Left renal cortex interstitium (tissue), 4 donors: ENCODE results near the gene TRRAP. TPM values are rescaled to one million over a fixed set of nuclear protein-coding genes. Genes with fewer than 3 reads are reported as not detected.

Experiments
- DNase-seq, 4 donors: peaks; one replicate each; pipeline ENCODE4 v3.0.0-alpha.2; 2013; ENCODE audit warnings: low read depth in 4 of 4, low spot score in 2 of 4, missing footprints in 1 of 4
- polyA plus RNA-seq, 4 donors: library from polyadenylated mRNA; unstranded; fragments of 120-200 nt; gene quantifications; one replicate each; pipeline ENCODE4 v1.2.1, GENCODE V29; 2013; ENCODE audit not compliant: insufficient read length in 4 of 4

Gene TRRAP
- polyA plus RNA-seq, 4 donors = 31.5 to 51.7 (median 39.0) TPM

GRCh38 chr7:98981701-98982100 is 103.4 kb downstream of the TRRAP start:
- DNase-seq = no peak

- DNase-seq = no peak
Observed at GRCh38 chr7:98982686-98983085, 104.4 kb downstream of the TRRAP start.

DNA sequence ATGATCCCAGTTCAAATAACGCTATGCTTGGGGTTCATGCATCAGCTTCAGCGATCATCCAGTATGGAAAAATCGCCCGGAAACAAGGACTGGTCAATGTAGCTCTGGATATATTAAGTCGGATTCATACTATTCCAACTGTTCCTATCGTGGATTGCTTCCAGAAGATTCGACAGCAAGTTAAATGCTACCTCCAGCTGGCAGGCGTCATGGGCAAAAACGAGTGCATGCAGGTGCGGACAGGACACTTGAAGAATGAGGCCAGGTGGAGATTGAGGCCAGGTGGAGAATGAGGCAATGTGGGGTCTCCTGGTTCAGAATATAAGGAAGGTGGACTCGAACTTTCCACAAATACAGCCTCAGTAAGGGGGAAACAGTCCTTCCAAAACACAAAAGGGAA is 105.8 kb downstream of the TRRAP start:
- DNase-seq = no peak

GRCh38 chr7:98985406-98985805 is 107.1 kb downstream of the TRRAP start:
- no peak for DNase-seq

- no peak for DNase-seq
Observed at GRCh38 chr7:98985945-98986344, 107.6 kb downstream of the TRRAP start.

- DNase-seq = no peak
Observed at GRCh38 chr7:98988641-98989040, 110.3 kb downstream of the TRRAP start.

DNA sequence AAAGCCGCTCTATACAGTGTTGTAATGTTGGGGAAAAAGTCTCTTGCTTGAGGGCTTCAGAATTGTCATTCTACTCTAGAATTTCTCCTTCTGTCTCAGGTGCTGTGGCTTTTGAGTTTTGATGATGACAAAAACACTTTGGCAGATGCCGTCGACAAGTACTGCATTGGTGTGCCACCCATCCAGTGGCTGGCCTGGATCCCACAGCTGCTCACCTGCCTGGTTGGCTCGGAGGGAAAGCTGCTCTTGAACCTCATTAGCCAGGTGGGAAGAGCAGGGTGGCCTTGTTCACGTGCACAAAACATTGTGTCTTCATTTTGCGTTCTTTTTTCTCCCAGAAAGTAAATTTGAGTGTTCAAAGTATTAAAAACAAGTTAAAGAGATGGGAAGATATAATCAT is 112.0 kb downstream of the TRRAP start:
- no peak for DNase-seq

DNA sequence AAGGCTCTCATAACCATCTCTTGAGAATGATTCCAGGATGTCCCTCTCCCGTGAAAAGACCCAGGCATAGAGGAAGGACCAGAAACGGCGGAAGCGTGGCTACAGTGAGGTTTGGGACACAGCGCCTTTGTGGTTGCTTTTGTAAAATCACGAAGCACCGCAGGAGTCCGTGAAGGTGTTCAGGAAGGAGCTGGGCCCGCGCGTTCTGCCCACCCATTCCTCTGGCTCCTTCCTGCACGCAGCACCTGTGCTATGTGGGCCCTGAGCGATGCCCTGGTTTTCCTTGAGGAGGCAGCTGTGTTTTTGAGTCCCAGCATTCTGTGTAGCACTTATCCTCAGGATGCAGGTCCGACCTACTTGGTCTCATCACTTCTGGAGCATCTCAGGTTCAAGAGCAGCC is 112.8 kb downstream of the TRRAP start:
- no peak for DNase-seq

DNA sequence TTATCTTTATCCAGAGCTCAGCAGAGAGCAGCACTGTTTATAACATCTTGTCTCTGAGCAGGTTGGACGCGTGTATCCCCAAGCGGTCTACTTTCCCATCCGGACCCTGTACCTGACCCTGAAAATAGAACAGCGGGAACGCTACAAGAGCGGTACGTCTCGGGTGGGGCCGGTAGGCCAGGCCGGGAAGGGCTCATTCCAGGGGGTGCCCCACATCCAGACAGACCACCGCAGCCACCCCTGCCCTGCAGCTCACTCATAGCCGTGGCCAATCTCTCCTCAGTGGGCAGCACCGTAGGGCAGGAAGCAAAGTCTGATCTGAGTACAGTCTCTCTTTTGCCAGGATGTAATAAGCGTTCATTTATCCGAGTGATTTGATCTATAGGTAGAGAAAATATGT is 113.7 kb downstream of the TRRAP start:
- DNase-seq = no peak

DNA sequence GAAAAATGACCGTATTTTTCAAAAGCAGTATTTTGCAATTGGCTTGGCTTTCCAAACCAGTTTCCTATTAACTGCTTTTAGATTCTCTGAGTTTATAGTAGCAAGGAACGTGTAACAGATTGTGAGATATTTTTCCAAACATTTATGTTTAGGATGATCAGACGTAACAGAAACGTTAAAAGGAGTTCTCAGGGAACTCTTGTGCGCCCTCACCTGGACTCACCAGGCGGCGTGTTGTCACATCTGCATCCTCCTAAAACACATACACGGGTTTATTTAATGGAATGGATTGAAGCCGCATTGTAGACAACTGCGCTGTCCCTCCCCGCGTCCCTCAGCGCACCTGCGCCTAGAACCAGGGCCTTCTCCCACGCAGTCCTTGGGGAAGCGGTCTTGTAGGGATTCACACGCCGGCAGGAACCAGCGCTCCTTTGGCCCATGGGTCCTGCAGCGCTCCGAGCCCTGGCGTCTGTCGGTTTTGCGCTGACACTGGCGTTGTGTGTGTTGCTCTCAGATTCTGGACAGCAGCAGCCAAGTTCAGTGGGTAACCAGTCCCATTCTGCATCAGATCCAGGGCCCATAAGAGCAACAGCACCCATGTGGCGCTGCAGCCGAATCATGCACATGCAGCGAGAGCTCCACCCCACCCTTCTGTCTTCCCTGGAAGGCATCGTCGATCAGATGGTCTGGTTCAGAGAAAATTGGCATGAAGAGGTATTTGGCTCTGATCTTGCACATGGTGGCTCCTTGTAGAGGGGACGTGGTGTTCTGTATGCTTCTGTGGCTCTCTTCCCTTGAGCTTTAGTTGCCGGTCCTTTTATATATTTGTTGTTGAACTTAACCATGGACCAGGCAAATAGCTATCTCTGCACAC is 114.9 kb downstream of the TRRAP start:
- no peak for DNase-seq

GRCh38 chr7:98994046-98994944 is 116.0 kb downstream of the TRRAP start:
- no peak for DNase-seq

DNA sequence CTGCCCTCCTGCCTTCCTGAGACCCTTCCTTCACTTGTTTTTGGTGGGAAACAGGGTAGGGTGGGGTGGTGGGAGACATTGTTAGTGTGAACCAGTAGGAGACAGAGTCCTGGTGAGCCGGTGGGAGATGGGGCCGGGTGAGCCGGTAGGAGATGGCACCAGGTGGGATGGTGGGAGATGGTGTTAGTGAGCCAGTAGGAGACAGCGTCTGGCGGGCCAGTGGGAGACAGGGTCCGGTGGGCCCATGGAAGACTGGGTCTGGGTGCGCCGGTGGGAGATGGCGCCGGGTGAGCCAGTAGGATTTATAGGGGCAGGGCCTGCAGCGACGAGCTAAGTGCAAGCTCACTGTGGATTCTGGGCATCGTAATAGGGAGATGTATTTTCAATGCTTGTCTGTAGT is 116.8 kb downstream of the TRRAP start:
- DNase-seq = no peak

DNA sequence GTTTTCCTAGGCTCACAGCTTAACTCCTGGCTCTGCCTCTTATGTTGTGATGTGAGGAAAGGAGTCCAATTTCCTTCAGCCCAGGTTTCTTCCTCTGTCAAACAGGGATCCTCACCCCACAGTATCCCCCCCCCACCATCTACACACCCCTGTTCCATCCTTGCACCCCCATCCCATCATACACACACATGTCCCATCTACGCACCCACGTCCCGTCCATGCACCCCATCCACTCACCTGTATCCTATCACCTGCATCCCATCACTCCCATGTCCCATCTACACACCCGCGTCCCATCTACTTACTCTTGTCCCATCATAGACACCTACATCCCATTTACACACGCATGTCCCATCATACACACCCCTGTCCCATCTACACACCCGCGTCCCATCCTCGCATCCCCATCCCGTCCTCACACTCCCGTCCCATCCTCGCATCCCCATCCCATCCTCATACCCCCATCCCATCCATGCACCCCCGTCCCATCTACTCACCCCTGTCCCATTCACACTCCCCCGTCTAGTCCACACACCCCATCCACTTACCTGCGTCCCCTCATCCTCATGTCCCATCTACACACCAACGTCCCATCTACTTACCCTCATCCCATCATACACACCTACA is 117.3 kb downstream of the TRRAP start:
- DNase-seq = no peak

DNA sequence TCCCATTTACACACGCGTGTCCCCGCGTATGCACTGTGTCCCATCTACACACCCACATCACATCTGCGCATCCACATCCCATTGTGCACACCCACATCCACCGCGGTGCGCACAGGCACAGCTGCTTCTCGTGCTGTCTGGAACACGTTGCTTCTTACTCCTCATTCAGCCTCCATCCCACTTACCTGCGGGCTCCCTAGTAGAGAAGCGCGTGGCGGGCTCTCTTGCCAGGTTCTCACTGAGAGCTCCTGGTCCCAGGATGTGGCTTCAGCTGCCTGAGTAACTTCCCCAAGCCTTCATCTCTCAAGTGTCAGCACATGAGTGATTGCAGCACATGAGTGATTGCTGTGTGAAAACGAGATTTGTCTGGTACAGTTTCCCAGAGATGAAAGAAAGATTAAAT is 117.8 kb downstream of the TRRAP start:
- DNase-seq = no peak

DNA sequence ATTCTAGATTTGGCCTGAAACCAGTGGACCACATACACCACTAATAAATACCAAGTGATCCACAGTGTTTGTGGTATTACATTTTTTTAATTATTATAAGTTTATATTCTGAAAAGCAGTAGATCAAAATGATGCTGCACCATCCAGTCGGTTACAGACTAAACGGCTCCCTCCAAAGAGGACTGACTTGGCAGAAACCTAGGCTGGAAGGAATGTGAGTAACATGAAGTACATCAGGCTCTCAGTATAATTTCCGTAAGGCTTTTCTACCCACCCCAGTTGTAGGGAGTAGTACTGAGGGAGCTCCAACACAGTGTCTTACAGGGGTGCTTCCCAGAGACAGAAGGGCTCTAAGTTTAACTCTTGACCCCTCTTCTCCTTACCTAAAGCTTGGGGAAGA is 119.5 kb downstream of the TRRAP start:
- DNase-seq = no peak

DNA sequence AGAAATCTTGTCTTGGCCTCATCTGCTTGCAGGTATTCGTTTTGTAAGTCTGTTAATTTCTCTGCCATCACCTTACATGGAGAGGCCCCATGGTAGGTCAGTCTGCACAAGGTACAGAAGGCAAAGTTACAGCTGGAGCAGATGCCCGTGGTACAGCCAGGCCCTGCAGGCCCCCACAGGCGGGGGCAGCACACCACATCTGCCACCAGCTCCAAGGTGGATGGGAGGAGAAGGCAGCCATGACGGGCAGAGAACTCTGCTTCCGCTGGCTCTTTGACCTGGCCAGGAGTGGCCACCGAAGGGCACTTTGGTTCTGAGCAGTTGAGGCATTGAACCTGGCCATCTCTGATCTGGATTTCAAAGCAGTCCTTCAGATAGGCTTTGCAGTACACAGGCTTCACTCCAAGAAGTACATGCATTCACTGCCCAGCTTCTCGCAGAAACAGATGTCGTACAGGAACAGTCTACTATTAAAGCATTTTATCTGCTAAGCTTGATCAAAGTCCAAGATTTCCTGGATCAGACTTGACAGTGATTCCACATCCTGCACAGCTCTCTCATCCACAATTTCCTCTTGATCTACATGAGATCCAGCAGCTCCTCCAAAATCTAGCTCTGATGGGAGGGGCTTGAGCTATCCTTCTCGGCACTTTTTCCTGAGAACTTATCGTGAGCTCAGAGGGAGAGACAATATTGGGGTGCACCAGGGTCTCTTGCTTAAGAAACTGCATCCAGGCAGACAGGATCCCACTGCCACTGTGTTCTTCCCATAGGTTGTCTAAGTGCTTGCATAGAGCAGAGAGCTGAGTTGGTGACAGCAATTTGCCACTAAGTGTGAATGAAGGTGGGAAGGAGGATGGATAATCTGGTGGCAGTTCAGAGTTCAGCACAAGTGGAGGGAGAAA is 120.7 kb downstream of the TRRAP start:
- DNase-seq = no peak

GRCh38 chr7:99000196-99000903 is 122.0 kb downstream of the TRRAP start:
- no peak for DNase-seq

DNA sequence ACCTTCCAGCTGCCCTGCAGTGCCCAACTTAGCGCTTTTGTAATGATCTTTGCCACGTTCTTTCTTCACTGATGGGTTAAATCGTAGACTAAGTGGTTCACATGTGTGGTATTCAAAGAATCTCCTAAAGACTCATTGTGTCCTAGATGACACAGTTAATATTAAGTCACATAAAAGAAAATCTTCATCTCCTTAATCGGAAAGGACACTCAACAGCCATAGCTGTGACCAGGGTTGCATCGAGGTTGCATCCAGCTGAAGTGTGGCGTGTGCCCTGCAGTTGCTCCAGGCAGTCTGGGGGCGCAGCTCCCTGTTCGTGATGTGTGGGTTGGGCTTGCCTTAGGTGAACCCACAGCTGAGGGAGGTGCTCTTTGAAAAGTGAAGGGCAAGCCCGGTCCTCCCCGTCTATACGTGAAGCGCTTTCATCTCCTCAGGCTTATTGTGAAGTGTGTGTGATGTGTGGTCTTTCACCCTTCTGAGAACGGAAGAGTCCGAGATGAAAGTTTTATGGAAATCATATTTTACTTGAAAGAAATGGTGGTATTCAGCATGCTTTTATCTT is 122.7 kb downstream of the TRRAP start:
- DNase-seq = no peak

DNA sequence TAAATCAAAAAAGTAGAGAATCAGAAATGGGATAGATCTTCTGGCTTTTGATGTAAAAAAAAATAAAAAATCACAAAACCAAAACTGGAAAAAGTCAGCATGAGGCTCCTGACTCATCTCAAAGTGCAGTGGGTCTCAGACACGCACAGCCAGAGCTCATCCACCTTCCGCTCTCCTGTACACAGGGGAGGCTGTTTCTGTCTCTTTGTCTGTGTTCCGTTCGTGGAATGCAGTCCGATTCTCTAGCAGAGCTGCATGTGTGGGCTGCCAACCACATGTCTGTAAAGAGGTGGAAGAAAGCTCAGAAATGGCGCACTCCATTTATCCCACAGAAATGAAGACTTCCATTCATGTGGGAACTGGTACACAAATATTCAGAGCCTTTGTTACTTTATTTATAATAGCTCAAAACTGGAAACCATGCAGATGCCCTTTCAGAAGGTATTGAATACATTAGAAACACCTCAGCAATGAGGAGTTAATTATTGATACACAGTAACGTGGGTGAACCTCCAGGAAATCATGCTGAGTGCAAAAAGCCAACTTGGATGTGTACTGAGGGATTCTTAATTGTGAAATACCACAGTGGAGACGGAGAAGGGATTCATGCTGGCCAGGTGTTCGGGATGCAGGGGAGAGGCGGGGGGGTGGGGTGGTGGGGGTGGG is 123.3 kb downstream of the TRRAP start:
- no peak for DNase-seq
